H1 (cell line): ENCODE results near the gene EPN2. TPM values are rescaled to one million over a fixed set of nuclear protein-coding genes. Genes with fewer than 3 reads are reported as not detected.

Experiments
- POLR2A ChIP-seq, 2 experiments: IDR thresholded peaks; 1 replicate in 1 of 2; 2 replicates in 1 of 2; pipeline ENCODE4 v1.6.1; 2011; ENCODE audit warnings: low read depth in 2 of 2, low read length in 2 of 2, mild to moderate bottlenecking in 2 of 2; ENCODE audit errors: control extremely low read depth in 1 of 2
- polyA plus RNA-seq, 7 experiments: library from polyadenylated mRNA; depleted of rRNA in 3 of 7; stranded (reverse) in 5 of 7; unstranded in 2 of 7; fragments of >200 nt in 5 of 7; fragments of 200-250 nt in 2 of 7; gene quantifications; 1 replicate in 5 of 7; 2 replicates in 1 of 7; 4 replicates in 1 of 7; pipeline versions ENCODE4 v1.2.1 to v1.2.3, GENCODE V29; 2011 to 2013; ENCODE audit warnings: missing spikeins in 2 of 7, mixed read lengths in 2 of 7
- total RNA-seq: library from RNA; stranded (reverse); fragmentation: NEBNext Ultra II Directional; extraction: Animal tissue kit (Norgen Biotek cat#: 25700); gene quantifications from 2 replicates; pipeline ENCODE4 v1.2.1, GENCODE V29; 2021
- TF ChIP-seq, protein P1 (sequence below): IDR thresholded peaks from 2 replicates; pipeline ENCODE4 v1.6.1; 2011; ENCODE audit warnings: low read length, improper control_type of control experiment
- TF ChIP-seq, protein P2 (sequence below): IDR thresholded peaks from 2 replicates; pipeline ENCODE4 v1.6.1; 2012; ENCODE audit warnings: inconsistent platforms

EPN2 gene
- total and polyA plus RNA-seq, 2 of the 8 experiments (the other 6 are each of a cell fraction or from before 2014, with no cell fraction given), result 28.7 to 55.8 TPM

DNA sequence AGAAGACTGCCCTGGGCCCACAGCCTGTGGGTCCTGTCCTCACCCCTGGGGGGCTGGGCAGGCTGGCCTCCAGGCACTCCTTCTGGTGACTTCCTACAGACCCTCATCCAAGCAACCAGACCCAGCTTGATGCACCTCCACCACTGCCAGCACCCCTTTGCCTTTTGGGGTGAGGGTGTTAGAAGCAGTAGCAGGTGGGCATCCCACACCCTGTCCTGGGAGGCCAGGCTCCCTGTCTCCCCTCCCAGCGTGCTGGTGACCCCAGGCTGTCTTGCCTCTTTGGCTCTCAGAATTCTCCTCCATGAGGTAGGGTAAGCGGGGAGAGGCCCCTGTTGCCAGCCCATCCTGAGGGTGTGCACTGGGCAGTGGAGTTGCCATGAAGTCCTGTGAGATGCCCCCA, 92.0 kb downstream of the EPN2 start (continued):
- TF ChIP-seq, protein P1, sequence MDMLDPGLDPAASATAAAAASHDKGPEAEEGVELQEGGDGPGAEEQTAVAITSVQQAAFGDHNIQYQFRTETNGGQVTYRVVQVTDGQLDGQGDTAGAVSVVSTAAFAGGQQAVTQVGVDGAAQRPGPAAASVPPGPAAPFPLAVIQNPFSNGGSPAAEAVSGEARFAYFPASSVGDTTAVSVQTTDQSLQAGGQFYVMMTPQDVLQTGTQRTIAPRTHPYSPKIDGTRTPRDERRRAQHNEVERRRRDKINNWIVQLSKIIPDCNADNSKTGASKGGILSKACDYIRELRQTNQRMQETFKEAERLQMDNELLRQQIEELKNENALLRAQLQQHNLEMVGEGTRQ, result no peak
- TF ChIP-seq, protein P2, sequence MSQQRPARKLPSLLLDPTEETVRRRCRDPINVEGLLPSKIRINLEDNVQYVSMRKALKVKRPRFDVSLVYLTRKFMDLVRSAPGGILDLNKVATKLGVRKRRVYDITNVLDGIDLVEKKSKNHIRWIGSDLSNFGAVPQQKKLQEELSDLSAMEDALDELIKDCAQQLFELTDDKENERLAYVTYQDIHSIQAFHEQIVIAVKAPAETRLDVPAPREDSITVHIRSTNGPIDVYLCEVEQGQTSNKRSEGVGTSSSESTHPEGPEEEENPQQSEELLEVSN, result no peak
- TF ChIP-seq POLR2A (IDR thresholded peaks at IDR 0.05; ENCODE audit: control extremely low read depth in 1 of 2, low read depth in 2 of 2, low read length in 2 of 2), result no peak
- TF ChIP-seq, all 59 proteins: peak for 0
